ENCODE results near the gene CCDC188. TPM values are rescaled to one million over a fixed set of nuclear protein-coding genes. Genes with fewer than 3 reads are reported as not detected.

The CCDC188 gene
- total RNA-seq, 1 experiment from 2014 or later, result not detected

GRCh38 chr22:20188567-20188877, 37.7 kb upstream of the CCDC188 start:
- no TSS peak for BruUV-seq (replicated peaks)
- H3K27me3 Mint-ChIP-seq (ENCODE audit: unreplicated experiment), result peaks cover 46% of the 10 kb centered on the region
- no peaks in the 10 kb centered on the region for H3K4me1 Mint-ChIP-seq (ENCODE audit: low read depth, unreplicated experiment)
- no peak for TF ChIP-seq CTCF (IDR thresholded peaks at IDR 0.05; ENCODE audit: unreplicated experiment)
- H3K9me3 Mint-ChIP-seq (ENCODE audit: low read depth, unreplicated experiment), result no peaks in the 10 kb centered on the region
- no peak overlapping the region for H3K4me3 Mint-ChIP-seq (ENCODE audit: low read depth, unreplicated experiment)
- DNase-seq, result no peak
- CTCF ChIA-PET, result interaction anchor here (0.6 to 1.5 kb wide), 2 partner anchors 51 to 59 kb away, joined by 3 to 5 read pairs; no protein-coding TSS in a partner anchor
- H3K27ac Mint-ChIP-seq (ENCODE audit: unreplicated experiment), result no peak overlapping the region
- H3K36me3 Mint-ChIP-seq (ENCODE audit: insufficient read depth, unreplicated experiment), result no peaks in the 10 kb centered on the region
- intact Hi-C loops (cut with micrococcal nuclease; ENCODE audit: unreplicated experiment), result no loop called here

GRCh38 chr22:20187777-20188566, 37.1 kb upstream of the CCDC188 start:
- no peak overlapping the region for H3K4me3 Mint-ChIP-seq (ENCODE audit: low read depth, unreplicated experiment)
- no TSS peak for BruUV-seq (replicated peaks)
- no peaks in the 10 kb centered on the region for H3K4me1 Mint-ChIP-seq (ENCODE audit: low read depth, unreplicated experiment)
- CTCF ChIA-PET, result interaction anchor here (1.5 kb wide), 1 partner anchor 51 kb away, joined by 5 read pairs; no protein-coding TSS in a partner anchor
- no peak overlapping the region for H3K27ac Mint-ChIP-seq (ENCODE audit: unreplicated experiment)
- no peaks in the 10 kb centered on the region for H3K36me3 Mint-ChIP-seq (ENCODE audit: insufficient read depth, unreplicated experiment)
- intact Hi-C loops (cut with micrococcal nuclease; ENCODE audit: unreplicated experiment), result no loop called here
- H3K27me3 Mint-ChIP-seq (ENCODE audit: unreplicated experiment), result peaks cover 52% of the 10 kb centered on the region
- H3K9me3 Mint-ChIP-seq (ENCODE audit: low read depth, unreplicated experiment), result no peaks in the 10 kb centered on the region
- DNase-seq, result no peak
- TF ChIP-seq CTCF (IDR thresholded peaks at IDR 0.05; ENCODE audit: unreplicated experiment), result no peak

- no peak for DNase-seq
- Mint-ChIP-seq H3K4me1 (ENCODE audit: low read depth, unreplicated experiment) (no peaks in the 10 kb centered on the region), H3K9me3 (ENCODE audit: low read depth, unreplicated experiment) (no peaks in the 10 kb centered on the region), H3K27me3 (ENCODE audit: unreplicated experiment) (peaks cover 59% of the 10 kb centered on the region), H3K4me3 (ENCODE audit: low read depth, unreplicated experiment) (no peak overlapping the region), H3K36me3 (ENCODE audit: insufficient read depth, unreplicated experiment) (no peaks in the 10 kb centered on the region), H3K27ac (ENCODE audit: unreplicated experiment) (no peak overlapping the region)
- intact Hi-C loops (cut with micrococcal nuclease; ENCODE audit: unreplicated experiment), result no loop called here
- BruUV-seq (replicated peaks), result no TSS peak
- TF ChIP-seq CTCF (IDR thresholded peaks at IDR 0.05; ENCODE audit: unreplicated experiment), result no peak
- CTCF ChIA-PET, result interaction anchor here (1.2 kb wide), 1 partner anchor 10 kb away, joined by 3 read pairs; no protein-coding TSS in a partner anchor
Observed at GRCh38 chr22:20186871-20187546, 36.2 kb upstream of the CCDC188 start.

- no peak for DNase-seq
- CTCF ChIA-PET, result interaction anchor here (1.2 kb wide), 1 partner anchor 11 kb away, joined by 3 read pairs; no protein-coding TSS in a partner anchor
- no peaks in the 10 kb centered on the region for H3K9me3 Mint-ChIP-seq (ENCODE audit: low read depth, unreplicated experiment)
- no peak for TF ChIP-seq CTCF (IDR thresholded peaks at IDR 0.05; ENCODE audit: unreplicated experiment)
- H3K27ac Mint-ChIP-seq (ENCODE audit: unreplicated experiment), result no peak overlapping the region
- no peaks in the 10 kb centered on the region for H3K4me1 Mint-ChIP-seq (ENCODE audit: low read depth, unreplicated experiment)
- intact Hi-C loops (cut with micrococcal nuclease; ENCODE audit: unreplicated experiment), result no loop called here
- no peaks in the 10 kb centered on the region for H3K36me3 Mint-ChIP-seq (ENCODE audit: insufficient read depth, unreplicated experiment)
- peaks cover 60% of the 10 kb centered on the region for H3K27me3 Mint-ChIP-seq (ENCODE audit: unreplicated experiment)
- no TSS peak for BruUV-seq (replicated peaks)
- H3K4me3 Mint-ChIP-seq (ENCODE audit: low read depth, unreplicated experiment), result no peak overlapping the region
Observed at GRCh38 chr22:20186183-20186870, 35.5 kb upstream of the CCDC188 start.
